GM12873 (cell line): Measurements from ENCODE around the gene BCAS3.

ENCODE experiments used
- CTCF ChIP-seq: IDR thresholded peaks from 2 replicates; pipeline ENCODE4 v1.5.1; 2012; ENCODE audit warnings: low read depth, mild to moderate bottlenecking, moderate library complexity, low read length, control low read depth; ENCODE audit not compliant: insufficient read depth; ENCODE audit errors: missing control alignments

BCAS3 gene

GRCh38 chr17:60677308-60678117, at the start of gene BCAS3:
Gene BCAS3 (plus strand): TSS chr17:60677851.
- no peak for TF ChIP-seq CTCF

GRCh38 chr17:60628252-60628889, 49.3 kb upstream of the BCAS3 start:
- no peak for TF ChIP-seq CTCF

GRCh38 chr17:60629120-60629519, 48.5 kb upstream of the BCAS3 start:
- no peak for TF ChIP-seq CTCF

- TF ChIP-seq CTCF = no peak
Measured at GRCh38 chr17:60630352-60630751, 47.3 kb upstream of the BCAS3 start.

GRCh38 chr17:60631119-60631518, 46.5 kb upstream of the BCAS3 start:
- TF ChIP-seq CTCF = no peak

GRCh38 chr17:60637683-60638082, 40.0 kb upstream of the BCAS3 start:
- TF ChIP-seq CTCF = no peak

GRCh38 chr17:60639019-60639330, 38.7 kb upstream of the BCAS3 start:
- no peak for TF ChIP-seq CTCF
